NAMALWA (cell line): ENCODE data around the gene XYLT1.

Experiments used
- DNase-seq: peaks from one replicate; pipeline ENCODE4 v3.0.0-alpha.2; 2015; ENCODE audit warnings: low spot score

XYLT1 gene

GRCh38 chr16:17228048-17228707, 242.6 kb downstream of the XYLT1 start:
- peak; percentile 35 for DNase-seq

- DNase-seq: no peak
These were observed 243.5 kb downstream of the XYLT1 start for GRCh38 chr16:17227278-17227677.

- no peak for DNase-seq
These were observed 245.2 kb downstream of the XYLT1 start for GRCh38 chr16:17225541-17225940.

- DNase-seq: peak; percentile 83
These were observed 245.9 kb downstream of the XYLT1 start for GRCh38 chr16:17224879-17225281.

- peak; percentile 59 for DNase-seq
These were observed 246.4 kb downstream of the XYLT1 start for GRCh38 chr16:17224350-17224749.

GRCh38 chr16:17223576-17223975, 247.2 kb downstream of the XYLT1 start:
- DNase-seq: peak; percentile 63

- no peak for DNase-seq
These were observed 247.8 kb downstream of the XYLT1 start for GRCh38 chr16:17222871-17223401.

- DNase-seq: no peak
These were observed 250.8 kb downstream of the XYLT1 start for GRCh38 chr16:17219991-17220390.

GRCh38 chr16:17215936-17216335, 254.8 kb downstream of the XYLT1 start:
- no peak for DNase-seq

GRCh38 chr16:17215306-17215705, 255.5 kb downstream of the XYLT1 start:
- no peak for DNase-seq

- no peak for DNase-seq
These were observed 256.8 kb downstream of the XYLT1 start for GRCh38 chr16:17213974-17214373.

GRCh38 chr16:17213025-17213424, 257.7 kb downstream of the XYLT1 start:
- no peak for DNase-seq

- no peak for DNase-seq
These were observed 258.2 kb downstream of the XYLT1 start for GRCh38 chr16:17212606-17213005.

- DNase-seq: peak; percentile 77
These were observed 259.0 kb downstream of the XYLT1 start for GRCh38 chr16:17211797-17212196.

GRCh38 chr16:17206712-17207111, 264.0 kb downstream of the XYLT1 start:
- no peak for DNase-seq

GRCh38 chr16:17205279-17206211, 265.2 kb downstream of the XYLT1 start:
- DNase-seq: no peak

- DNase-seq: no peak
These were observed 266.1 kb downstream of the XYLT1 start for GRCh38 chr16:17204644-17205043.

- DNase-seq: no peak
These were observed 266.6 kb downstream of the XYLT1 start for GRCh38 chr16:17204206-17204605.

- DNase-seq: no peak
These were observed 267.3 kb downstream of the XYLT1 start for GRCh38 chr16:17203424-17203823.

- DNase-seq: no peak
These were observed 271.6 kb downstream of the XYLT1 start for GRCh38 chr16:17199135-17199534.

GRCh38 chr16:17196526-17196925, 274.2 kb downstream of the XYLT1 start:
- DNase-seq: no peak

GRCh38 chr16:17194190-17194780, 276.5 kb downstream of the XYLT1 start:
- DNase-seq: peak; percentile 52
